Activated T-helper 2 cell treated with anti-CD3 and anti-CD28 coated beads, Interferon-gamma antibody, Interleukin-2, Interleukin-4, amounts not matched to agents 10 μg/mL and 5 μg/mL and 100 μg/mL, durations not matched to agents 14 hours and 24 hours and 36 hours (primary cell): ENCODE measurements around the gene PTGES2. TPM values are rescaled to one million over a fixed set of nuclear protein-coding genes. Genes with fewer than 3 reads are reported as not detected.

Experiments
- DNase-seq: peaks from one replicate; pipeline ENCODE4 v3.0.0; 2021; ENCODE audit warnings: low spot score
- H3K27ac Mint-ChIP-seq: one replicate; pipeline ENCODE4 v1.8.0; 2021; ENCODE audit warnings: mixed read lengths
- H3K27me3 Mint-ChIP-seq: one replicate; pipeline ENCODE4 v1.8.0; 2021; ENCODE audit warnings: low read depth, mixed read lengths
- H3K36me3 Mint-ChIP-seq: one replicate; pipeline ENCODE4 v1.8.0; 2021; ENCODE audit warnings: low read depth, mixed read lengths
- H3K4me1 Mint-ChIP-seq: one replicate; pipeline ENCODE4 v1.8.0; 2021; ENCODE audit warnings: low read depth, mixed read lengths
- H3K4me3 Mint-ChIP-seq: one replicate; pipeline ENCODE4 v1.8.0; 2021; ENCODE audit warnings: low read depth, mild to moderate bottlenecking, moderate library complexity, mixed read lengths
- H3K9me3 Mint-ChIP-seq: one replicate; pipeline ENCODE4 v1.8.0; 2021; ENCODE audit warnings: mixed read lengths
- intact Hi-C: fragments of 100-400 bp; cut with micrococcal nuclease; formaldehyde crosslinking; loops from one replicate; pipeline ENCODE4 v1.15.1; 2023
- total RNA-seq: library from RNA; stranded (reverse); gene quantifications from 2 replicates; pipeline ENCODE4 v1.2.3, GENCODE V29; 2022

The PTGES2 gene
- total RNA-seq, 1 donor from 2014 or later = 77.6 TPM

GRCh38 chr9:128088253-128088945, 39.1 kb downstream of the PTGES2 start:
- H3K4me3 Mint-ChIP-seq = no peak overlapping the region
- H3K36me3 Mint-ChIP-seq = peaks cover 22% of the 10 kb centered on the region
- H3K27me3 Mint-ChIP-seq = no peaks in the 10 kb centered on the region
- H3K4me1 Mint-ChIP-seq = peaks cover 40% of the 10 kb centered on the region
- no peak overlapping the region for H3K27ac Mint-ChIP-seq
- intact Hi-C loops = no loop called here
- no peaks in the 10 kb centered on the region for H3K9me3 Mint-ChIP-seq
- no peak for DNase-seq

GRCh38 chr9:128087262-128087661, 40.3 kb downstream of the PTGES2 start:
- H3K4me3 Mint-ChIP-seq = no peak overlapping the region
- no peak for DNase-seq
- peaks cover 30% of the 10 kb centered on the region for H3K4me1 Mint-ChIP-seq
- intact Hi-C loops = no loop called here
- H3K27ac Mint-ChIP-seq = no peak overlapping the region
- no peaks in the 10 kb centered on the region for H3K27me3 Mint-ChIP-seq
- H3K36me3 Mint-ChIP-seq = peaks cover 16% of the 10 kb centered on the region
- no peaks in the 10 kb centered on the region for H3K9me3 Mint-ChIP-seq

GRCh38 chr9:128085943-128086342, 41.6 kb downstream of the PTGES2 start:
- H3K27me3 Mint-ChIP-seq = no peaks in the 10 kb centered on the region
- no peak overlapping the region for H3K27ac Mint-ChIP-seq
- DNase-seq = no peak
- intact Hi-C loops = loop anchor here (2.0 kb wide), 1 partner anchor 17 kb away; the partner anchor contains the start of gene SLC25A25
- no peaks in the 10 kb centered on the region for H3K9me3 Mint-ChIP-seq
- H3K4me3 Mint-ChIP-seq = no peak overlapping the region
- H3K4me1 Mint-ChIP-seq = peaks cover 33% of the 10 kb centered on the region
- H3K36me3 Mint-ChIP-seq = peaks cover 24% of the 10 kb centered on the region

- no peaks in the 10 kb centered on the region for H3K27me3 Mint-ChIP-seq
- intact Hi-C loops = loop anchor here (2.0 kb wide), 1 partner anchor 16 kb away; the partner anchor contains the start of gene SLC25A25
- DNase-seq = no peak
- no peak overlapping the region for H3K4me3 Mint-ChIP-seq
- H3K27ac Mint-ChIP-seq = no peak overlapping the region
- peaks cover 27% of the 10 kb centered on the region for H3K36me3 Mint-ChIP-seq
- H3K9me3 Mint-ChIP-seq = no peaks in the 10 kb centered on the region
- peaks cover 31% of the 10 kb centered on the region for H3K4me1 Mint-ChIP-seq
These were observed 42.8 kb downstream of the PTGES2 start for GRCh38 chr9:128084746-128085145.

- H3K4me1 Mint-ChIP-seq = peaks cover 37% of the 10 kb centered on the region
- no peak overlapping the region for H3K4me3 Mint-ChIP-seq
- intact Hi-C loops = no loop called here
- no peaks in the 10 kb centered on the region for H3K9me3 Mint-ChIP-seq
- no peak overlapping the region for H3K27ac Mint-ChIP-seq
- DNase-seq = no peak
- peaks cover 45% of the 10 kb centered on the region for H3K36me3 Mint-ChIP-seq
- no peaks in the 10 kb centered on the region for H3K27me3 Mint-ChIP-seq
These were observed 45.4 kb downstream of the PTGES2 start for GRCh38 chr9:128082151-128082550.

GRCh38 chr9:128081056-128081455, 46.5 kb downstream of the PTGES2 start:
- Mint-ChIP-seq H3K9me3 (no peaks in the 10 kb centered on the region), H3K4me3 (no peak overlapping the region), H3K4me1 (peaks cover 41% of the 10 kb centered on the region), H3K27ac (peak overlapping the region; percentile 55), H3K36me3 (peaks cover 50% of the 10 kb centered on the region), H3K27me3 (no peaks in the 10 kb centered on the region)
- intact Hi-C loops = no loop called here
- no peak for DNase-seq

- H3K4me3 Mint-ChIP-seq = no peak overlapping the region
- no peak overlapping the region for H3K27ac Mint-ChIP-seq
- no peak for DNase-seq
- intact Hi-C loops = no loop called here
- no peaks in the 10 kb centered on the region for H3K9me3 Mint-ChIP-seq
- H3K27me3 Mint-ChIP-seq = no peaks in the 10 kb centered on the region
- H3K36me3 Mint-ChIP-seq = peaks cover 45% of the 10 kb centered on the region
- H3K4me1 Mint-ChIP-seq = peaks cover 41% of the 10 kb centered on the region
These were observed 47.3 kb downstream of the PTGES2 start for GRCh38 chr9:128080206-128080605.

GRCh38 chr9:128078504-128079434, 48.8 kb downstream of the PTGES2 start:
- Mint-ChIP-seq H3K4me3 (peak overlapping the region; percentile 23), H3K9me3 (no peaks in the 10 kb centered on the region), H3K36me3 (peaks cover 46% of the 10 kb centered on the region), H3K27ac (peak overlapping the region; percentile 21), H3K4me1 (peaks cover 36% of the 10 kb centered on the region), H3K27me3 (no peaks in the 10 kb centered on the region)
- no peak for DNase-seq
- intact Hi-C loops = no loop called here

- no peak for DNase-seq
- intact Hi-C loops = no loop called here
- no peak overlapping the region for H3K27ac Mint-ChIP-seq
- no peak overlapping the region for H3K4me3 Mint-ChIP-seq
- peaks cover 50% of the 10 kb centered on the region for H3K36me3 Mint-ChIP-seq
- no peaks in the 10 kb centered on the region for H3K27me3 Mint-ChIP-seq
- peaks cover 38% of the 10 kb centered on the region for H3K4me1 Mint-ChIP-seq
- no peaks in the 10 kb centered on the region for H3K9me3 Mint-ChIP-seq
These were observed 49.6 kb downstream of the PTGES2 start for GRCh38 chr9:128077847-128078503.

- Mint-ChIP-seq H3K27ac (no peak overlapping the region), H3K4me1 (peaks cover 43% of the 10 kb centered on the region), H3K27me3 (no peaks in the 10 kb centered on the region), H3K4me3 (no peak overlapping the region), H3K36me3 (peaks cover 39% of the 10 kb centered on the region), H3K9me3 (no peaks in the 10 kb centered on the region)
- DNase-seq = no peak
- intact Hi-C loops = no loop called here
These were observed 54.2 kb downstream of the PTGES2 start for GRCh38 chr9:128073253-128073886.

- intact Hi-C loops = no loop called here
- peak overlapping the region; percentile 64 for H3K4me3 Mint-ChIP-seq
- H3K27ac Mint-ChIP-seq = peak overlapping the region; percentile 82
- no peak for DNase-seq
- H3K27me3 Mint-ChIP-seq = no peaks in the 10 kb centered on the region
- no peaks in the 10 kb centered on the region for H3K9me3 Mint-ChIP-seq
- H3K36me3 Mint-ChIP-seq = peaks cover 32% of the 10 kb centered on the region
- H3K4me1 Mint-ChIP-seq = peaks cover 36% of the 10 kb centered on the region
These were observed 55.1 kb downstream of the PTGES2 start for GRCh38 chr9:128072144-128073021.
